Gastrocnemius medialis (tissue), 4 donors: ENCODE data around the gene ELAVL1.

ENCODE experiments used
- POLR2A ChIP-seq, 2 donors: fragments of 450-650 bp; IDR thresholded peaks; one replicate each; pipeline ENCODE4 v1.6.1; 2017; ENCODE audit warnings: antibody characterized with exemption in 2 of 2, mild to moderate bottlenecking in 2 of 2, moderate library complexity in 2 of 2
- TF ChIP-seq, protein P1 (sequence below), 5 experiments: fragments of 450-650 bp in 3 of 5; fragments of 200-600 bp in 2 of 5; sonication (generic) in 2 of 5; IDR thresholded peaks in 4 of 5; conservative IDR thresholded peaks in 1 of 5; 1 replicate in 4 of 5; 2 replicates in 1 of 5; pipeline ENCODE4 v1.5.1; 2016 to 2019; ENCODE audit warnings: antibody characterized with exemption in 5 of 5, mild to moderate bottlenecking in 3 of 5, moderate library complexity in 3 of 5

- TF ChIP-seq, protein P1, sequence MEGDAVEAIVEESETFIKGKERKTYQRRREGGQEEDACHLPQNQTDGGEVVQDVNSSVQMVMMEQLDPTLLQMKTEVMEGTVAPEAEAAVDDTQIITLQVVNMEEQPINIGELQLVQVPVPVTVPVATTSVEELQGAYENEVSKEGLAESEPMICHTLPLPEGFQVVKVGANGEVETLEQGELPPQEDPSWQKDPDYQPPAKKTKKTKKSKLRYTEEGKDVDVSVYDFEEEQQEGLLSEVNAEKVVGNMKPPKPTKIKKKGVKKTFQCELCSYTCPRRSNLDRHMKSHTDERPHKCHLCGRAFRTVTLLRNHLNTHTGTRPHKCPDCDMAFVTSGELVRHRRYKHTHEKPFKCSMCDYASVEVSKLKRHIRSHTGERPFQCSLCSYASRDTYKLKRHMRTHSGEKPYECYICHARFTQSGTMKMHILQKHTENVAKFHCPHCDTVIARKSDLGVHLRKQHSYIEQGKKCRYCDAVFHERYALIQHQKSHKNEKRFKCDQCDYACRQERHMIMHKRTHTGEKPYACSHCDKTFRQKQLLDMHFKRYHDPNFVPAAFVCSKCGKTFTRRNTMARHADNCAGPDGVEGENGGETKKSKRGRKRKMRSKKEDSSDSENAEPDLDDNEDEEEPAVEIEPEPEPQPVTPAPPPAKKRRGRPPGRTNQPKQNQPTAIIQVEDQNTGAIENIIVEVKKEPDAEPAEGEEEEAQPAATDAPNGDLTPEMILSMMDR (IDR thresholded peaks at IDR 0.05 in 4 of 5, conservative IDR thresholded peaks at IDR 0.05 in 1 of 5): no peak
- TF ChIP-seq POLR2A (IDR thresholded peaks at IDR 0.05): no peak
Measured at GRCh38 chr19:7994928-7995809, 10.3 kb downstream of the ELAVL1 start.
